Urothelium cell line (cell line): ENCODE data around the gene RBM23.
"Not testable (repeated sequence)": the region's sequence is repeated elsewhere in the genome, so short reads cannot be mapped to it uniquely, and the experiment has no call there.

Source experiments
- DNase-seq: peaks from one replicate; pipeline ENCODE4 v3.0.0; 2011; ENCODE audit warnings: low spot score, mixed read lengths
- FAIRE-seq: peaks from 2 replicates; lab custom pipeline; 2011; peaks lifted over from hg19 to GRCh38; lab: Jason Lieb, UNC

Gene RBM23

GRCh38 chr14:22920697-22921096 lies 1.7 kb upstream of the RBM23 start:
- FAIRE-seq (no peak), DNase-seq (no peak)

- DNase-seq (no peak), FAIRE-seq (no peak)
These were observed 612 bp upstream of the RBM23 start for GRCh38 chr14:22919601-22919921.

- DNase-seq, result no peak
- no peak for FAIRE-seq
These were observed 2.9 kb downstream of the RBM23 start for GRCh38 chr14:22915886-22916521.

- not testable (repeated sequence) for FAIRE-seq, DNase-seq
These were observed 4.1 kb downstream of the RBM23 start for GRCh38 chr14:22914836-22915235.

GRCh38 chr14:22910916-22911315 lies 8.0 kb downstream of the RBM23 start:
- no peak for FAIRE-seq
- DNase-seq, result no peak

- FAIRE-seq (no peak), DNase-seq (no peak)
These were observed 10.3 kb downstream of the RBM23 start for GRCh38 chr14:22908601-22909000.

GRCh38 chr14:22907429-22907828 lies 11.5 kb downstream of the RBM23 start:
- no peak for FAIRE-seq
- DNase-seq, result no peak

GRCh38 chr14:22906073-22906472 lies 12.9 kb downstream of the RBM23 start:
- no peak for FAIRE-seq

GRCh38 chr14:22905627-22906026 lies 13.3 kb downstream of the RBM23 start:
- DNase-seq (no peak), FAIRE-seq (no peak)

More at GRCh38 chr14:22906073-22906472, 12.9 kb downstream of the RBM23 start:
- no peak for DNase-seq

- FAIRE-seq, result no peak
- DNase-seq, result no peak
These were observed 15.2 kb downstream of the RBM23 start for GRCh38 chr14:22903742-22904087.

GRCh38 chr14:22901799-22902198 lies 17.1 kb downstream of the RBM23 start:
- FAIRE-seq, result no peak
- no peak for DNase-seq

- DNase-seq (peak; percentile 68), FAIRE-seq (no peak)
These were observed 18.7 kb downstream of the RBM23 start for GRCh38 chr14:22900081-22900799.

GRCh38 chr14:22898302-22899090 lies 20.5 kb downstream of the RBM23 start:
- no peak for DNase-seq
- no peak for FAIRE-seq

GRCh38 chr14:22897357-22897756 lies 21.6 kb downstream of the RBM23 start:
- FAIRE-seq (no peak), DNase-seq (no peak)

- FAIRE-seq, result no peak
- no peak for DNase-seq
These were observed 22.2 kb downstream of the RBM23 start for GRCh38 chr14:22896760-22897159.

- DNase-seq, result no peak
These were observed 22.6 kb downstream of the RBM23 start for GRCh38 chr14:22896356-22896755.

GRCh38 chr14:22895402-22895801 lies 23.5 kb downstream of the RBM23 start:
- FAIRE-seq (no peak), DNase-seq (no peak)

More at GRCh38 chr14:22896356-22896755, 22.6 kb downstream of the RBM23 start:
- no peak for FAIRE-seq

GRCh38 chr14:22893706-22894105 lies 25.2 kb downstream of the RBM23 start:
- DNase-seq (no peak), FAIRE-seq (no peak)

- FAIRE-seq (no peak), DNase-seq (no peak)
These were observed 26.5 kb downstream of the RBM23 start for GRCh38 chr14:22892488-22892887.

GRCh38 chr14:22890416-22890815 lies 28.5 kb downstream of the RBM23 start:
- no peak for DNase-seq
- FAIRE-seq, result no peak

- FAIRE-seq, result no peak
These were observed 30.3 kb downstream of the RBM23 start for GRCh38 chr14:22888662-22889061.

GRCh38 chr14:22887990-22888378 lies 31.0 kb downstream of the RBM23 start:
- FAIRE-seq (no peak), DNase-seq (no peak)

More at GRCh38 chr14:22888662-22889061, 30.3 kb downstream of the RBM23 start:
- no peak for DNase-seq
